Spleen (tissue), 7 donors: ENCODE data around the gene ADGRL3.

Experiments used
- POLR2A ChIP-seq, 3 donors: fragments of 450-650 bp; IDR thresholded peaks; one replicate each; pipeline ENCODE4 v1.5.1; 2017; ENCODE audit warnings: antibody characterized with exemption in 3 of 3, mild to moderate bottlenecking in 1 of 3
- POLR2AphosphoS5 ChIP-seq, 3 donors: sonication (generic); formaldehyde crosslinking; IDR thresholded peaks; one replicate each; pipeline ENCODE4 v1.5.1; 2017; ENCODE audit warnings: antibody characterized with exemption in 3 of 3
- TF ChIP-seq, protein P1 (sequence below), 11 experiments: fragments of 200-600 bp in 7 of 11; fragments of 450-650 bp in 4 of 11; sonication (generic) in 4 of 11; IDR thresholded peaks in 8 of 11; conservative IDR thresholded peaks in 3 of 11; 1 replicate in 7 of 11; 2 replicates in 4 of 11; pipeline versions ENCODE4 v1.4.0 to v1.8.0; 2016 to 2021; ENCODE audit warnings: antibody characterized with exemption in 11 of 11, inconsistent platforms in 4 of 11, mild to moderate bottlenecking in 1 of 11
- donor health status: DM: no; HTN: no; CAD: no; lungs with moderate emphysema.
- donor health status: DM: no; HTN: no; CAD: no.
- donor health status: DM: no; HTN: no; CAD: no.

DNA sequence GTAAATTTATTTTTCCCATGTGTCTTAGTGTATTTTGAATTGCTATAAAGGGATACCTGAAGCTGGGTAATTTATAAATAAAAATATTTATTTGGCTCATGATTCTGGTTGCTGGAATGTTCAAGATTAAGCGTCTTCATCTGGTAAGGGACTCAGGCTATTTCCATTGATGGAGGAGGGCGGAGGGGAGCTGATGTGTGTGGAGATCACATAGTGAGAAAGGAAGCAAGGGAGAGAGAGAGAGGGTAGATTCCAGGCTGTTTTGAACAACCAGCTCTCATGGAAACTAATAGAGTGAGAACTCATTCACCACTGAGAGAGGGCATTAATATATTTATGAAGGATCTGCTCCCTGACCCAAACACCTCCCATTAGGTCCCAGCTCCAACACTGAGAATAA, 39.6 kb upstream of the ADGRL3 start:
- TF ChIP-seq POLR2AphosphoS5 (IDR thresholded peaks at IDR 0.05) (no peak), POLR2A (IDR thresholded peaks at IDR 0.05) (no peak)
- TF ChIP-seq, protein P1, sequence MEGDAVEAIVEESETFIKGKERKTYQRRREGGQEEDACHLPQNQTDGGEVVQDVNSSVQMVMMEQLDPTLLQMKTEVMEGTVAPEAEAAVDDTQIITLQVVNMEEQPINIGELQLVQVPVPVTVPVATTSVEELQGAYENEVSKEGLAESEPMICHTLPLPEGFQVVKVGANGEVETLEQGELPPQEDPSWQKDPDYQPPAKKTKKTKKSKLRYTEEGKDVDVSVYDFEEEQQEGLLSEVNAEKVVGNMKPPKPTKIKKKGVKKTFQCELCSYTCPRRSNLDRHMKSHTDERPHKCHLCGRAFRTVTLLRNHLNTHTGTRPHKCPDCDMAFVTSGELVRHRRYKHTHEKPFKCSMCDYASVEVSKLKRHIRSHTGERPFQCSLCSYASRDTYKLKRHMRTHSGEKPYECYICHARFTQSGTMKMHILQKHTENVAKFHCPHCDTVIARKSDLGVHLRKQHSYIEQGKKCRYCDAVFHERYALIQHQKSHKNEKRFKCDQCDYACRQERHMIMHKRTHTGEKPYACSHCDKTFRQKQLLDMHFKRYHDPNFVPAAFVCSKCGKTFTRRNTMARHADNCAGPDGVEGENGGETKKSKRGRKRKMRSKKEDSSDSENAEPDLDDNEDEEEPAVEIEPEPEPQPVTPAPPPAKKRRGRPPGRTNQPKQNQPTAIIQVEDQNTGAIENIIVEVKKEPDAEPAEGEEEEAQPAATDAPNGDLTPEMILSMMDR (IDR thresholded peaks at IDR 0.05 in 8 of 11, conservative IDR thresholded peaks at IDR 0.05 in 3 of 11): no peak
